H1 (cell line): ENCODE measurements around the gene CACNG1. TPM values are rescaled to one million over a fixed set of nuclear protein-coding genes. Genes with fewer than 3 reads are reported as not detected.
"Not testable (repeated sequence)": the region's sequence is repeated elsewhere in the genome, so short reads cannot be mapped to it uniquely, and the experiment has no call there.

ENCODE experiments used
- CTCF ChIA-PET: fragments of 300-600 bp; sonication (Branson Sonifier 250); formaldehyde crosslinking; loops from one replicate; lab custom pipeline; 2021; ENCODE audit not compliant: partially characterized antibody; lab: Charles Lee
- POLR2A ChIA-PET: fragments of 300-600 bp; sonication (Branson Sonifier 250); formaldehyde crosslinking; loops from one replicate; lab custom pipeline; 2021; ENCODE audit warnings: inconsistent platforms; ENCODE audit not compliant: partially characterized antibody; lab: Charles Lee
- DNase-seq, 2 experiments: peaks; one replicate each; pipeline versions ENCODE4 v3.0.0 to v3.0.0-alpha.2; 2010 to 2022; ENCODE audit warnings: low spot score in 2 of 2, low read depth in 1 of 2, mixed read lengths in 1 of 2
- FAIRE-seq: peaks from 2 replicates; lab custom pipeline; 2011; peaks lifted over from hg19 to GRCh38; lab: Jason Lieb, UNC
- H2AFZ ChIP-seq: 2 replicates; pipeline ENCODE4 v1.8.1; 2012; ENCODE audit warnings: low read length, inconsistent platforms
- H2AK5ac ChIP-seq: 2 replicates; pipeline ENCODE4 v1.6.1; 2013; ENCODE audit warnings: low read depth, low read length
- H2BK120ac ChIP-seq: replicated peaks from 2 replicates; pipeline ENCODE3; 2013; ENCODE audit warnings: low read depth, low read length, inconsistent platforms
- H2BK12ac ChIP-seq: 2 replicates; pipeline ENCODE4 v1.6.1; 2013; ENCODE audit warnings: low read depth, low read length
- H2BK15ac ChIP-seq: 2 replicates; pipeline ENCODE4 v1.6.1; 2013; ENCODE audit warnings: low read length
- H2BK20ac ChIP-seq: 2 replicates; pipeline ENCODE4 v1.6.1; 2013; ENCODE audit warnings: low read length
- H2BK5ac ChIP-seq: 2 replicates; pipeline ENCODE4 v1.6.1; 2013; ENCODE audit warnings: low read depth, low read length
- H3K14ac ChIP-seq: 2 replicates; pipeline ENCODE4 v1.6.1; 2013; ENCODE audit warnings: inconsistent platforms; ENCODE audit not compliant: insufficient read length
- H3K18ac ChIP-seq: 2 replicates; pipeline ENCODE4 v1.6.1; 2013; ENCODE audit warnings: low read length; ENCODE audit errors: extremely low read depth
- H3K23ac ChIP-seq: 2 replicates; pipeline ENCODE4 v1.6.1; 2013; ENCODE audit warnings: inconsistent platforms; ENCODE audit not compliant: insufficient read length
- H3K23me2 ChIP-seq: 2 replicates; pipeline ENCODE4 v1.6.1; 2013; ENCODE audit warnings: low read depth, low read length
- H3K27ac ChIP-seq: 2 replicates; pipeline ENCODE4 v1.6.1; 2011; ENCODE audit warnings: low read depth, low read length, inconsistent platforms
- H3K27me3 ChIP-seq, 4 experiments: replicated peaks in 1 of 4; 1 replicate in 1 of 4; 2 replicates in 3 of 4; pipeline versions ENCODE4 v1.6.1 to v1.8.1; 2011 to 2013; ENCODE audit warnings: low read length in 3 of 4, mild to moderate bottlenecking in 3 of 4, inconsistent platforms in 2 of 4, mixed read lengths in 2 of 4, moderate library complexity in 1 of 4; ENCODE audit not compliant: control insufficient read depth in 3 of 4, insufficient read depth in 3 of 4; ENCODE audit errors: extremely low read depth in 1 of 4
- H3K36me3 ChIP-seq, 4 experiments: 2 replicates each; pipeline versions ENCODE4 v1.6.1 to v1.8.1; 2011 to 2013; ENCODE audit warnings: mild to moderate bottlenecking in 4 of 4, low read length in 3 of 4, moderate library complexity in 2 of 4, control low read depth in 1 of 4, inconsistent platforms in 1 of 4; ENCODE audit not compliant: insufficient read depth in 4 of 4, control insufficient read depth in 2 of 4
- H3K4ac ChIP-seq: replicated peaks from 2 replicates; pipeline ENCODE3; 2013; ENCODE audit warnings: low read length, low read depth, mixed read lengths, inconsistent platforms; ENCODE audit not compliant: insufficient read length
- H3K4me1 ChIP-seq, 4 experiments: replicated peaks in 1 of 4; 1 replicate in 1 of 4; 2 replicates in 3 of 4; pipeline versions ENCODE4 v1.6.1 to v1.8.1; 2011 to 2013; ENCODE audit warnings: low read length in 3 of 4, inconsistent platforms in 2 of 4, mixed read lengths in 1 of 4; ENCODE audit not compliant: insufficient read depth in 4 of 4, control insufficient read depth in 3 of 4
- H3K4me2 ChIP-seq, 2 experiments: 2 replicates each; pipeline versions ENCODE4 v1.6.1 to v1.8.1; 2011 to 2013; ENCODE audit warnings: low read depth in 2 of 2, low read length in 2 of 2, control low read depth in 1 of 2, inconsistent platforms in 1 of 2, mild to moderate bottlenecking in 1 of 2; ENCODE audit not compliant: insufficient read depth in 1 of 2
- H3K4me3 ChIP-seq, 4 experiments: fragments of 200-600, 300-600 bp in 1 of 4; sonication (generic), shearing (Covaris generic), sonication (Bioruptor Twin) in 1 of 4; 2 replicates each; pipeline versions ENCODE4 v1.5.1 to v1.8.1; 2011 to 2016; ENCODE audit warnings: low read length in 4 of 4, low read depth in 3 of 4, control low read depth in 2 of 4, inconsistent platforms in 2 of 4, mild to moderate bottlenecking in 2 of 4, mixed read lengths in 1 of 4, moderate library complexity in 1 of 4; ENCODE audit not compliant: insufficient read depth in 2 of 4; ENCODE audit errors: extremely low read depth in 1 of 4
- H3K56ac ChIP-seq: replicated peaks from 2 replicates; pipeline ENCODE3; 2013; ENCODE audit warnings: low read depth, mild to moderate bottlenecking, mixed read lengths, low read length, inconsistent platforms; ENCODE audit not compliant: insufficient read length
- H3K79me1 ChIP-seq: 2 replicates; pipeline ENCODE4 v1.6.1; 2013; ENCODE audit warnings: low read depth, low read length, control low read depth
- H3K79me2 ChIP-seq, 2 experiments: 2 replicates each; pipeline versions ENCODE4 v1.6.1 to v1.8.1; 2012 to 2013; ENCODE audit warnings: low read length in 2 of 2, mild to moderate bottlenecking in 2 of 2, inconsistent platforms in 1 of 2; ENCODE audit not compliant: insufficient read depth in 2 of 2, control insufficient read depth in 1 of 2
- H3K9ac ChIP-seq, 4 experiments: replicated peaks in 1 of 4; 1 replicate in 1 of 4; 2 replicates in 3 of 4; pipeline versions ENCODE4 v1.6.1 to v1.8.1; 2011 to 2013; ENCODE audit warnings: low read depth in 3 of 4, low read length in 3 of 4, control low read depth in 2 of 4, mild to moderate bottlenecking in 2 of 4, moderate library complexity in 2 of 4, inconsistent platforms in 1 of 4; ENCODE audit errors: extremely low read depth in 1 of 4
- H3K9me3 ChIP-seq, 2 experiments: 2 replicates each; pipeline versions ENCODE4 v1.6.1 to v1.8.1; 2012 to 2013; ENCODE audit warnings: mild to moderate bottlenecking in 2 of 2, moderate library complexity in 2 of 2, control low read depth in 1 of 2, inconsistent platforms in 1 of 2, low read depth in 1 of 2, low read length in 1 of 2, mixed read lengths in 1 of 2; ENCODE audit not compliant: insufficient read depth in 2 of 2
- H4K20me1 ChIP-seq, 2 experiments: replicated peaks in 1 of 2; 2 replicates each; pipeline versions ENCODE3 to v1.8.1; 2011 to 2013; ENCODE audit warnings: inconsistent platforms in 2 of 2, low read length in 2 of 2, mild to moderate bottlenecking in 1 of 2; ENCODE audit not compliant: insufficient read depth in 2 of 2, control insufficient read depth in 1 of 2
- H4K5ac ChIP-seq: 2 replicates; pipeline ENCODE4 v1.6.1; 2013; ENCODE audit warnings: low read length, low read depth, mixed read lengths, inconsistent platforms; ENCODE audit not compliant: insufficient read length
- H4K8ac ChIP-seq: 2 replicates; pipeline ENCODE4 v1.8.0; 2013; ENCODE audit warnings: mild to moderate bottlenecking, moderate library complexity, low read length, inconsistent platforms; ENCODE audit not compliant: insufficient read depth; ENCODE audit errors: extremely low read depth
- H4K91ac ChIP-seq: replicated peaks from 2 replicates; pipeline ENCODE3; 2013; ENCODE audit warnings: low read length, mixed read lengths, inconsistent platforms; ENCODE audit not compliant: insufficient read length
- WGBS, 2 experiments: shearing (Covaris generic) in 1 of 2; methylation state at CpG; one replicate each; pipeline versions ENCODE4 v1.1.6 to v1.1.7; 2013 to 2015; ENCODE audit warnings: low lambda C conversion rate in 2 of 2, mixed read lengths in 2 of 2, inconsistent platforms in 1 of 2, low coverage in 1 of 2, missing lambda C conversion rate in 1 of 2; ENCODE audit not compliant: insufficient replicate concordance in 2 of 2, insufficient coverage in 1 of 2, insufficient read length in 1 of 2; ENCODE audit errors: extremely low coverage in 1 of 2, missing lambda C conversion rate in 1 of 2; 5-methylcytosine and 5-hydroxymethylcytosine counted together
- polyA plus RNA-seq, 7 experiments: library from polyadenylated mRNA; depleted of rRNA in 3 of 7; stranded (reverse) in 5 of 7; unstranded in 2 of 7; fragments of >200 nt in 5 of 7; fragments of 200-250 nt in 2 of 7; gene quantifications; 1 replicate in 5 of 7; 2 replicates in 1 of 7; 4 replicates in 1 of 7; pipeline versions ENCODE4 v1.2.1 to v1.2.3, GENCODE V29; 2011 to 2013; ENCODE audit warnings: missing spikeins in 2 of 7, mixed read lengths in 2 of 7
- total RNA-seq: library from RNA; stranded (reverse); fragmentation: NEBNext Ultra II Directional; extraction: Animal tissue kit (Norgen Biotek cat#: 25700); gene quantifications from 2 replicates; pipeline ENCODE4 v1.2.1, GENCODE V29; 2021

The CACNG1 gene
- total and polyA plus RNA-seq, 2 of the 8 experiments (the other 6 are each of a cell fraction or from before 2014, with no cell fraction given), result not detected

- H3K4me2 ChIP-seq, H3K23ac ChIP-seq, H4K8ac ChIP-seq, H4K5ac ChIP-seq, H3K4me3 ChIP-seq, H3K9ac ChIP-seq, H2BK20ac ChIP-seq, FAIRE-seq, H4K91ac ChIP-seq, H2BK15ac ChIP-seq, H3K23me2 ChIP-seq, H4K20me1 ChIP-seq, H3K14ac ChIP-seq, H3K79me2 ChIP-seq, POLR2A ChIA-PET, H2AFZ ChIP-seq, H3K4ac ChIP-seq, H3K27ac ChIP-seq, H3K27me3 ChIP-seq, H3K79me1 ChIP-seq, H2BK5ac ChIP-seq, H3K18ac ChIP-seq, H3K9me3 ChIP-seq, H2BK12ac ChIP-seq, H2BK120ac ChIP-seq, H2AK5ac ChIP-seq, H3K56ac ChIP-seq, H3K36me3 ChIP-seq, DNase-seq, H3K4me1 ChIP-seq: not testable (repeated sequence)
- 86% methylated on average over 5 of the region's 5 CpGs; no CpG with 5 or more reads in 1 of the 2 experiments for WGBS, 2 experiments
- CTCF ChIA-PET, result interaction anchor here (1.1 kb wide), 1 partner anchor 24 kb away, joined by 3 read pairs; no protein-coding TSS in a partner anchor
These were observed 3.2 kb upstream of the CACNG1 start for GRCh38 chr17:67041119-67041518.
